Endothelial cell of umbilical vein (primary cell): ENCODE measurements around the gene GHRHR. TPM values are rescaled to one million over a fixed set of nuclear protein-coding genes. Genes with fewer than 3 reads are reported as not detected.

Source experiments
- BruUV-seq: library from RNA; stranded (reverse); fragments of 400-500 nt; replicated peaks from 2 replicates; lab custom pipeline; 2021; lab: Mats Ljungman, UMichigan
- CTCF ChIA-PET: fragments of 300-600, 350-600 bp; sonication (Branson Sonifier 250); formaldehyde crosslinking; loops from one replicate; lab custom pipeline; 2021; ENCODE audit warnings: antibody characterized with exemption, inconsistent platforms; lab: Charles Lee
- POLR2A ChIA-PET: fragments of 300-600, 350-600 bp; sonication (Branson Sonifier 250); formaldehyde crosslinking; loops from one replicate; lab custom pipeline; 2021; ENCODE audit warnings: antibody characterized with exemption, inconsistent platforms; lab: Charles Lee
- DNase-seq: peaks from one replicate; pipeline ENCODE4 v3.0.0-alpha.2; 2011; ENCODE audit warnings: low read depth, low spot score
- FAIRE-seq: peaks from 2 replicates; lab custom pipeline; 2011; peaks lifted over from hg19 to GRCh38; lab: Jason Lieb, UNC
- H2AFZ ChIP-seq: 2 replicates; pipeline ENCODE4 v1.6.0; 2012; ENCODE audit warnings: low read depth, low read length, control low read depth, inconsistent platforms
- H3K27ac ChIP-seq: 2 replicates; pipeline ENCODE4 v1.5.1; 2011; ENCODE audit warnings: low read depth, mild to moderate bottlenecking, control low read depth, low read length, moderate library complexity; ENCODE audit not compliant: insufficient read depth
- H3K27me3 ChIP-seq, 2 experiments: 2 replicates each; pipeline versions ENCODE4 v1.6.0 to v1.6.1; 2011; ENCODE audit warnings: low read length in 2 of 2, mixed read lengths in 1 of 2; ENCODE audit not compliant: control insufficient read depth in 2 of 2, insufficient read depth in 2 of 2
- H3K36me3 ChIP-seq, 2 experiments: 2 replicates in 1 of 2; 3 replicates in 1 of 2; pipeline ENCODE4 v1.5.1; 2011; ENCODE audit warnings: low read length in 2 of 2, mild to moderate bottlenecking in 1 of 2, moderate library complexity in 1 of 2; ENCODE audit not compliant: control insufficient read depth in 2 of 2, insufficient read depth in 2 of 2; ENCODE audit errors: extremely low read depth in 1 of 2
- H3K4me1 ChIP-seq: 3 replicates; pipeline ENCODE4 v1.5.1; 2011; ENCODE audit warnings: mild to moderate bottlenecking, low read length; ENCODE audit not compliant: control insufficient read depth, insufficient read depth; ENCODE audit errors: extremely low read depth
- H3K4me2 ChIP-seq: 2 replicates; pipeline ENCODE4 v1.6.1; 2011; ENCODE audit warnings: low read length, control low read depth, mixed read lengths; ENCODE audit not compliant: insufficient read depth
- H3K4me3 ChIP-seq, 3 experiments: fragments of 200-600 bp in 1 of 3; sonication (generic), shearing (Covaris generic) in 1 of 3; replicated peaks in 1 of 3; 2 replicates each; pipeline ENCODE4 v1.5.1; 2011 to 2016; ENCODE audit warnings: control low read depth in 3 of 3, low read length in 3 of 3, mild to moderate bottlenecking in 2 of 3, inconsistent platforms in 1 of 3, low read depth in 1 of 3, moderate library complexity in 1 of 3; ENCODE audit not compliant: insufficient read depth in 1 of 3
- H3K79me2 ChIP-seq: 2 replicates; pipeline ENCODE4 v1.6.0; 2012; ENCODE audit warnings: low read length, inconsistent platforms; ENCODE audit not compliant: control insufficient read depth, insufficient read depth
- H3K9ac ChIP-seq: replicated peaks from 2 replicates; pipeline ENCODE3; 2011; ENCODE audit warnings: low read length, control low read depth; ENCODE audit not compliant: insufficient read depth; ENCODE audit errors: extremely low read depth
- H3K9me1 ChIP-seq: replicated peaks from 3 replicates; pipeline ENCODE4 v1.6.0; 2011; ENCODE audit warnings: mild to moderate bottlenecking, low read length; ENCODE audit not compliant: control insufficient read depth, insufficient read depth; ENCODE audit errors: extremely low read depth
- H3K9me3 ChIP-seq: replicated peaks from 2 replicates; pipeline ENCODE4 v1.5.1; 2012; ENCODE audit warnings: low read length, inconsistent platforms; ENCODE audit not compliant: control insufficient read depth, insufficient read depth
- H4K20me1 ChIP-seq: replicated peaks from 2 replicates; pipeline ENCODE3; 2011; ENCODE audit warnings: mild to moderate bottlenecking, low read length; ENCODE audit not compliant: control insufficient read depth, insufficient read depth; ENCODE audit errors: extremely low read depth
- CTCF ChIP-seq, 2 donors: IDR thresholded peaks; 1 replicate in 1 of 2; 2 replicates in 1 of 2; pipeline ENCODE4 v1.5.1; 2011; ENCODE audit warnings: low read length in 2 of 2, mild to moderate bottlenecking in 2 of 2, moderate library complexity in 2 of 2, control low read depth in 1 of 2, inconsistent platforms in 1 of 2, low read depth in 1 of 2; ENCODE audit not compliant: insufficient read depth in 1 of 2; ENCODE audit errors: extremely low read depth in 1 of 2
- EZH2 ChIP-seq: IDR thresholded peaks from 2 replicates; pipeline ENCODE4 v1.6.1; 2012; ENCODE audit warnings: borderline replicate concordance, low read depth, mild to moderate bottlenecking, moderate library complexity, low read length, inconsistent platforms; ENCODE audit not compliant: severe bottlenecking
- FOS ChIP-seq: IDR thresholded peaks from 2 replicates; pipeline ENCODE4 v1.6.1; 2011; ENCODE audit warnings: mild to moderate bottlenecking, low read length, moderate library complexity, borderline replicate concordance; ENCODE audit not compliant: insufficient read depth
- GATA2 ChIP-seq: IDR thresholded peaks from 2 replicates; pipeline ENCODE4 v1.7.0; 2011; ENCODE audit warnings: low read depth, mild to moderate bottlenecking, moderate library complexity, mixed read lengths, low read length; ENCODE audit not compliant: insufficient read length, insufficient read depth
- JUN ChIP-seq: IDR thresholded peaks from 2 replicates; pipeline ENCODE4 v1.6.1; 2011; ENCODE audit warnings: borderline replicate concordance, low read depth; ENCODE audit not compliant: insufficient read length, insufficient read depth
- MAX ChIP-seq: IDR thresholded peaks from 2 replicates; pipeline ENCODE4 v1.6.1; 2011; ENCODE audit not compliant: insufficient read depth, insufficient read length
- MYC ChIP-seq: IDR thresholded peaks from one replicate; pipeline ENCODE4 v1.6.1; 2011; ENCODE audit warnings: mild to moderate bottlenecking, low read depth, low read length
- POLR2A ChIP-seq: IDR thresholded peaks from 2 replicates; pipeline ENCODE4 v1.6.1; 2012; ENCODE audit warnings: low read depth, mild to moderate bottlenecking, control low read depth, low read length
- POLR2AphosphoS5 ChIP-seq: IDR thresholded peaks from 2 replicates; pipeline ENCODE4 v1.6.1; 2012; ENCODE audit warnings: low read depth, mild to moderate bottlenecking, control low read depth, low read length, moderate library complexity; ENCODE audit not compliant: insufficient read depth
- dilution Hi-C: fragments of 300-500 bp; cut with MboI; formaldehyde crosslinking; loops from one replicate; pipeline ENCODE4 v1.15.0; 2019; ENCODE audit warnings: low sequenced_read_pairs; ENCODE audit not compliant: extremely low pct_ligation_motif_present
- intact Hi-C: fragments of 100-400 bp; cut with micrococcal nuclease; formaldehyde crosslinking; loops from one replicate; pipeline ENCODE4 v1.10.0; 2022
- polyA plus RNA-seq, 4 experiments: library from polyadenylated mRNA; depleted of rRNA in 3 of 4; stranded (reverse) in 3 of 4; unstranded in 1 of 4; fragments of >200 nt; gene quantifications; 2 replicates each; pipeline versions ENCODE4 v1.2.1 to v1.2.3, GENCODE V29; 2011 to 2012; ENCODE audit warnings: missing spikeins in 1 of 4
- total RNA-seq: library from RNA; stranded (reverse); gene quantifications from 2 replicates; pipeline ENCODE4 v1.2.3, GENCODE V29; 2021

The GHRHR gene
- total and polyA plus RNA-seq, 2 donors (not counting 3 experiments of a cell fraction or from before 2014, with no cell fraction given), result not detected

- no peak overlapping the region for H3K27ac ChIP-seq
- H4K20me1 ChIP-seq, result no peaks in the 10 kb centered on the region
- BruUV-seq, result no TSS peak
- H3K4me3 ChIP-seq, result no peak overlapping the region
- dilution Hi-C loops, result no loop called here
- no peaks in the 10 kb centered on the region for H3K36me3 ChIP-seq
- intact Hi-C loops, result no loop called here
- no peaks in the 10 kb centered on the region for H3K4me1 ChIP-seq
- DNase-seq, result no peak
- no peak overlapping the region for H2AFZ ChIP-seq
- no peak overlapping the region for H3K4me2 ChIP-seq
- H3K9me3 ChIP-seq, result no peaks in the 10 kb centered on the region
- no peak overlapping the region for H3K9ac ChIP-seq
- no peak for FAIRE-seq
- CTCF ChIA-PET, result no interaction called here
- H3K27me3 ChIP-seq, result no peaks in the 10 kb centered on the region
- no peaks in the 10 kb centered on the region for H3K9me1 ChIP-seq
- no peak for TF ChIP-seq CTCF (IDR thresholded peaks at IDR 0.05; ENCODE audit: extremely low read depth in 1 of 2, insufficient read depth in 1 of 2, low read depth in 1 of 2, low read length in 2 of 2)
- no peak for TF ChIP-seq POLR2AphosphoS5
- no peak for TF ChIP-seq JUN
- TF ChIP-seq MAX, result no peak
- no peak for TF ChIP-seq MYC
- no peak for TF ChIP-seq EZH2
- TF ChIP-seq GATA2, result no peak
- TF ChIP-seq POLR2A, result no peak
- TF ChIP-seq FOS, result no peak
- POLR2A ChIA-PET, result no interaction called here
- H3K79me2 ChIP-seq, result no peaks in the 10 kb centered on the region
Measured at GRCh38 chr7:31017032-31017675, 53.4 kb downstream of the GHRHR start.
